HEK293 (cell line): ENCODE data around the gene FGD4.

Experiments
- CTCF ChIA-PET: fragments of 350-600 bp; formaldehyde crosslinking; extraction: SDS; loops from one replicate; lab custom pipeline; 2021; ENCODE audit warnings: antibody characterized with exemption; lab: Yijun Ruan, JAX
- POLR2A ChIA-PET: fragments of 300-600 bp; formaldehyde crosslinking; extraction: SDS; loops from one replicate; lab custom pipeline; 2020; ENCODE audit warnings: antibody characterized with exemption, inconsistent platforms; lab: Yijun Ruan, JAX
- H3K27ac ChIP-seq: fragments of 200-500 bp; sonication (Bioruptor generic); 2 replicates; pipeline ENCODE4 v1.5.1; 2014; ENCODE audit warnings: low read depth, low read length, control low read depth, inconsistent platforms; ENCODE audit errors: extremely low read depth
- H3K36me3 ChIP-seq, 2 experiments: fragments of 200-500 bp in 1 of 2; sonication (Bioruptor generic) in 1 of 2; 1 replicate in 1 of 2; 2 replicates in 1 of 2; pipeline ENCODE4 v1.5.1; 2014 to 2017; ENCODE audit warnings: inconsistent platforms in 2 of 2, low read length in 2 of 2; ENCODE audit not compliant: control insufficient read depth in 2 of 2, insufficient read depth in 1 of 2
- H3K4me1 ChIP-seq: fragments of 200-500 bp; sonication (Bioruptor generic); 2 replicates; pipeline ENCODE4 v1.5.1; 2014; ENCODE audit warnings: mild to moderate bottlenecking, low read length, inconsistent platforms; ENCODE audit not compliant: control insufficient read depth, insufficient read depth
- H3K4me3 ChIP-seq: 2 replicates; pipeline ENCODE4 v1.5.1; 2011; ENCODE audit warnings: low read depth, mild to moderate bottlenecking, control low read depth, low read length, moderate library complexity
- H3K9me3 ChIP-seq: fragments of 200-500 bp; sonication (Bioruptor generic); 2 replicates; pipeline ENCODE4 v1.5.1; 2014; ENCODE audit warnings: low read depth, low read length, inconsistent platforms; ENCODE audit not compliant: control insufficient read depth, insufficient read depth
- FEZF1 ChIP-seq: fragments of 450-650 bp; formaldehyde crosslinking; IDR thresholded peaks from 2 replicates; pipeline ENCODE4 v1.5.1; 2016; ENCODE audit warnings: missing biosample characterization, missing genetic modification characterization
- GLIS1 ChIP-seq: fragments of 450-650 bp; formaldehyde crosslinking; IDR thresholded peaks from 2 replicates; pipeline ENCODE4 v1.5.1; 2016; ENCODE audit warnings: missing biosample characterization, missing genetic modification characterization
- OSR2 ChIP-seq: fragments of 450-650 bp; formaldehyde crosslinking; IDR thresholded peaks from 2 replicates; pipeline ENCODE4 v1.5.1; 2016; ENCODE audit warnings: missing biosample characterization, missing genetic modification characterization
- REPIN1 ChIP-seq: fragments of 450-650 bp; formaldehyde crosslinking; IDR thresholded peaks from 2 replicates; pipeline ENCODE4 v1.5.1; 2017; ENCODE audit warnings: missing biosample characterization, missing genetic modification characterization, low read depth
- YY1 ChIP-seq: fragments of 450-650 bp; formaldehyde crosslinking; IDR thresholded peaks from 2 replicates; pipeline ENCODE4 v1.5.1; 2018; ENCODE audit warnings: missing biosample characterization, missing genetic modification characterization
- ZNF121 ChIP-seq: fragments of 450-650 bp; formaldehyde crosslinking; IDR thresholded peaks from 2 replicates; pipeline ENCODE4 v1.5.1; 2016; ENCODE audit warnings: missing biosample characterization, missing genetic modification characterization
- ZNF280D ChIP-seq: fragments of 450-650 bp; formaldehyde crosslinking; IDR thresholded peaks from 2 replicates; pipeline ENCODE4 v1.5.1; 2016; ENCODE audit warnings: missing biosample characterization, missing genetic modification characterization
- ZNF394 ChIP-seq: fragments of 450-650 bp; formaldehyde crosslinking; IDR thresholded peaks from 2 replicates; pipeline ENCODE4 v1.5.1; 2016; ENCODE audit warnings: missing biosample characterization, missing genetic modification characterization, mild to moderate bottlenecking, moderate library complexity, borderline replicate concordance
- ZNF48 ChIP-seq: fragments of 450-650 bp; formaldehyde crosslinking; IDR thresholded peaks from 2 replicates; pipeline ENCODE4 v1.5.1; 2016; ENCODE audit warnings: missing biosample characterization, missing genetic modification characterization
- ZNF488 ChIP-seq: fragments of 450-650 bp; formaldehyde crosslinking; IDR thresholded peaks from 2 replicates; pipeline ENCODE4 v1.5.1; 2016; ENCODE audit warnings: missing biosample characterization, missing genetic modification characterization
- ZNF785 ChIP-seq: fragments of 450-650 bp; formaldehyde crosslinking; IDR thresholded peaks from 2 replicates; pipeline ENCODE4 v1.5.1; 2016; ENCODE audit warnings: missing biosample characterization, missing genetic modification characterization
- ZNF830 ChIP-seq: fragments of 450-650 bp; IDR thresholded peaks from 2 replicates; pipeline ENCODE4 v1.5.0; 2018; ENCODE audit warnings: missing biosample characterization, missing genetic modification characterization, low read depth, mild to moderate bottlenecking, moderate library complexity
- TF ChIP-seq, protein P1 (sequence below): fragments of 450-650 bp; formaldehyde crosslinking; conservative IDR thresholded peaks from 2 replicates; pipeline ENCODE4 v1.5.1; 2016; ENCODE audit warnings: low read depth, missing biosample characterization, missing genetic modification characterization
- TF ChIP-seq, protein P2 (sequence below): fragments of 450-650 bp; formaldehyde crosslinking; IDR thresholded peaks from 2 replicates; pipeline ENCODE4 v1.5.1; 2016; ENCODE audit warnings: missing biosample characterization, missing genetic modification characterization

The FGD4 gene

GRCh38 chr12:32517966-32518365 lies 118.6 kb downstream of the FGD4 start:
- POLR2A ChIA-PET = no interaction called here
- TF ChIP-seq, protein P1, sequence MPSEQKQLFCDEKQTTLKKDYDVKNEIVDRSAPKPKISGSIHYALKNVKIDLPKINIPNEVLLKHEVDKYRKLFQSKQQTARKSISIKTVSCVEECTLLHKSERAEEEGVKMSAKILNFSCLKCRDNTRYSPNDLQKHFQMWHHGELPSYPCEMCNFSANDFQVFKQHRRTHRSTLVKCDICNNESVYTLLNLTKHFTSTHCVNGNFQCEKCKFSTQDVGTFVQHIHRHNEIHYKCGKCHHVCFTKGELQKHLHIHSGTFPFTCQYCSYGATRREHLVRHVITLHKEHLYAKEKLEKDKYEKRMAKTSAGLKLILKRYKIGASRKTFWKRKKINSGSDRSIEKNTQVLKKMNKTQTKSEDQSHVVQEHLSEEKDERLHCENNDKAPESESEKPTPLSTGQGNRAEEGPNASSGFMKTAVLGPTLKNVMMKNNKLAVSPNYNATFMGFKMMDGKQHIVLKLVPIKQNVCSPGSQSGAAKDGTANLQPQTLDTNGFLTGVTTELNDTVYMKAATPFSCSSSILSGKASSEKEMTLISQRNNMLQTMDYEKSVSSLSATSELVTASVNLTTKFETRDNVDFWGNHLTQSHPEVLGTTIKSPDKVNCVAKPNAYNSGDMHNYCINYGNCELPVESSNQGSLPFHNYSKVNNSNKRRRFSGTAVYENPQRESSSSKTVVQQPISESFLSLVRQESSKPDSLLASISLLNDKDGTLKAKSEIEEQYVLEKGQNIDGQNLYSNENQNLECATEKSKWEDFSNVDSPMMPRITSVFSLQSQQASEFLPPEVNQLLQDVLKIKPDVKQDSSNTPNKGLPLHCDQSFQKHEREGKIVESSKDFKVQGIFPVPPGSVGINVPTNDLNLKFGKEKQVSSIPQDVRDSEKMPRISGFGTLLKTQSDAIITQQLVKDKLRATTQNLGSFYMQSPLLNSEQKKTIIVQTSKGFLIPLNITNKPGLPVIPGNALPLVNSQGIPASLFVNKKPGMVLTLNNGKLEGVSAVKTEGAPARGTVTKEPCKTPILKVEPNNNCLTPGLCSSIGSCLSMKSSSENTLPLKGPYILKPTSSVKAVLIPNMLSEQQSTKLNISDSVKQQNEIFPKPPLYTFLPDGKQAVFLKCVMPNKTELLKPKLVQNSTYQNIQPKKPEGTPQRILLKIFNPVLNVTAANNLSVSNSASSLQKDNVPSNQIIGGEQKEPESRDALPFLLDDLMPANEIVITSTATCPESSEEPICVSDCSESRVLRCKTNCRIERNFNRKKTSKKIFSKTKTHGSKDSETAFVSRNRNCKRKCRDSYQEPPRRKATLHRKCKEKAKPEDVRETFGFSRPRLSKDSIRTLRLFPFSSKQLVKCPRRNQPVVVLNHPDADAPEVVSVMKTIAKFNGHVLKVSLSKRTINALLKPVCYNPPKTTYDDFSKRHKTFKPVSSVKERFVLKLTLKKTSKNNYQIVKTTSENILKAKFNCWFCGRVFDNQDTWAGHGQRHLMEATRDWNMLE = no peak
- no peak for TF ChIP-seq ZNF394 (tag by site-specific recombination)
- no peak for TF ChIP-seq REPIN1 (tag by site-specific recombination)
- TF ChIP-seq, protein P2, sequence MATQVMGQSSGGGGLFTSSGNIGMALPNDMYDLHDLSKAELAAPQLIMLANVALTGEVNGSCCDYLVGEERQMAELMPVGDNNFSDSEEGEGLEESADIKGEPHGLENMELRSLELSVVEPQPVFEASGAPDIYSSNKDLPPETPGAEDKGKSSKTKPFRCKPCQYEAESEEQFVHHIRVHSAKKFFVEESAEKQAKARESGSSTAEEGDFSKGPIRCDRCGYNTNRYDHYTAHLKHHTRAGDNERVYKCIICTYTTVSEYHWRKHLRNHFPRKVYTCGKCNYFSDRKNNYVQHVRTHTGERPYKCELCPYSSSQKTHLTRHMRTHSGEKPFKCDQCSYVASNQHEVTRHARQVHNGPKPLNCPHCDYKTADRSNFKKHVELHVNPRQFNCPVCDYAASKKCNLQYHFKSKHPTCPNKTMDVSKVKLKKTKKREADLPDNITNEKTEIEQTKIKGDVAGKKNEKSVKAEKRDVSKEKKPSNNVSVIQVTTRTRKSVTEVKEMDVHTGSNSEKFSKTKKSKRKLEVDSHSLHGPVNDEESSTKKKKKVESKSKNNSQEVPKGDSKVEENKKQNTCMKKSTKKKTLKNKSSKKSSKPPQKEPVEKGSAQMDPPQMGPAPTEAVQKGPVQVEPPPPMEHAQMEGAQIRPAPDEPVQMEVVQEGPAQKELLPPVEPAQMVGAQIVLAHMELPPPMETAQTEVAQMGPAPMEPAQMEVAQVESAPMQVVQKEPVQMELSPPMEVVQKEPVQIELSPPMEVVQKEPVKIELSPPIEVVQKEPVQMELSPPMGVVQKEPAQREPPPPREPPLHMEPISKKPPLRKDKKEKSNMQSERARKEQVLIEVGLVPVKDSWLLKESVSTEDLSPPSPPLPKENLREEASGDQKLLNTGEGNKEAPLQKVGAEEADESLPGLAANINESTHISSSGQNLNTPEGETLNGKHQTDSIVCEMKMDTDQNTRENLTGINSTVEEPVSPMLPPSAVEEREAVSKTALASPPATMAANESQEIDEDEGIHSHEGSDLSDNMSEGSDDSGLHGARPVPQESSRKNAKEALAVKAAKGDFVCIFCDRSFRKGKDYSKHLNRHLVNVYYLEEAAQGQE (tag by site-specific recombination) = no peak
- TF ChIP-seq YY1 (tag by site-specific recombination) = no peak
- TF ChIP-seq OSR2 (tag by site-specific recombination) = no peak
- no peak for TF ChIP-seq ZNF280D (tag by site-specific recombination)
- TF ChIP-seq ZNF488 (tag by site-specific recombination) = no peak
- no peak for TF ChIP-seq ZNF830 (tag by site-specific recombination)
- TF ChIP-seq ZNF48 (tag by site-specific recombination) = no peak
- TF ChIP-seq ZNF785 = no peak
- TF ChIP-seq FEZF1 = no peak
- TF ChIP-seq ZNF121 (tag by site-specific recombination) = no peak
- no peak for TF ChIP-seq GLIS1 (tag by site-specific recombination)
- no peaks in the 10 kb centered on the region for H3K36me3 ChIP-seq
- no peak overlapping the region for H3K27ac ChIP-seq
- no peaks in the 10 kb centered on the region for H3K9me3 ChIP-seq
- CTCF ChIA-PET = no interaction called here
- H3K4me3 ChIP-seq = no peak overlapping the region
- H3K4me1 ChIP-seq = no peaks in the 10 kb centered on the region
